ENCODE results near the gene NRG2. TPM values are rescaled to one million over a fixed set of nuclear protein-coding genes. Genes with fewer than 3 reads are reported as not detected.

NRG2 gene
- polyA plus RNA-seq, 3 donors: 1.3 to 1.9 (median 1.7) TPM

- DNase-seq (ENCODE audit: extremely low read depth in 1 of 11, low read depth in 9 of 11, low spot score in 4 of 11): no peak
Measured at GRCh38 chr5:140017397-140018095, 25.6 kb downstream of the NRG2 start.

- no peak for DNase-seq (ENCODE audit: extremely low read depth in 1 of 11, low read depth in 9 of 11, low spot score in 4 of 11)
Measured at GRCh38 chr5:140015706-140016105, 27.4 kb downstream of the NRG2 start.

GRCh38 chr5:140014751-140015150 is 28.3 kb downstream of the NRG2 start:
- no peak for DNase-seq (ENCODE audit: extremely low read depth in 1 of 11, low read depth in 9 of 11, low spot score in 4 of 11)

- DNase-seq (ENCODE audit: extremely low read depth in 1 of 11, low read depth in 9 of 11, low spot score in 4 of 11): no peak
Measured at GRCh38 chr5:140013536-140013935, 29.6 kb downstream of the NRG2 start.

- no peak for DNase-seq (ENCODE audit: extremely low read depth in 1 of 11, low read depth in 9 of 11, low spot score in 4 of 11)
Measured at GRCh38 chr5:140012443-140012842, 30.7 kb downstream of the NRG2 start.

- DNase-seq (ENCODE audit: extremely low read depth in 1 of 11, low read depth in 9 of 11, low spot score in 4 of 11): no peak
Measured at GRCh38 chr5:140011297-140011802, 31.7 kb downstream of the NRG2 start.

GRCh38 chr5:140010798-140011197 is 32.3 kb downstream of the NRG2 start:
- no peak for DNase-seq (ENCODE audit: extremely low read depth in 1 of 11, low read depth in 9 of 11, low spot score in 4 of 11)

GRCh38 chr5:140007311-140007710 is 35.8 kb downstream of the NRG2 start:
- DNase-seq (ENCODE audit: extremely low read depth in 1 of 11, low read depth in 9 of 11, low spot score in 4 of 11): no peak

GRCh38 chr5:140005145-140005591 is 37.9 kb downstream of the NRG2 start:
- DNase-seq (ENCODE audit: extremely low read depth in 1 of 11, low read depth in 9 of 11, low spot score in 4 of 11): no peak

- DNase-seq (ENCODE audit: extremely low read depth in 1 of 11, low read depth in 9 of 11, low spot score in 4 of 11): no peak
Measured at GRCh38 chr5:140004174-140004573, 38.9 kb downstream of the NRG2 start.

GRCh38 chr5:140003519-140003918 is 39.6 kb downstream of the NRG2 start:
- DNase-seq (ENCODE audit: extremely low read depth in 1 of 11, low read depth in 9 of 11, low spot score in 4 of 11): no peak

- no peak for DNase-seq (ENCODE audit: extremely low read depth in 1 of 11, low read depth in 9 of 11, low spot score in 4 of 11)
Measured at GRCh38 chr5:140000332-140000731, 42.8 kb downstream of the NRG2 start.

- DNase-seq (ENCODE audit: extremely low read depth in 1 of 11, low read depth in 9 of 11, low spot score in 4 of 11): no peak
Measured at GRCh38 chr5:139998837-139999236, 44.3 kb downstream of the NRG2 start.

- no peak for DNase-seq (ENCODE audit: extremely low read depth in 1 of 11, low read depth in 9 of 11, low spot score in 4 of 11)
Measured at GRCh38 chr5:139997276-139997675, 45.8 kb downstream of the NRG2 start.

GRCh38 chr5:139995929-139996328 is 47.2 kb downstream of the NRG2 start:
- DNase-seq (ENCODE audit: extremely low read depth in 1 of 11, low read depth in 9 of 11, low spot score in 4 of 11): no peak

GRCh38 chr5:139994234-139994633 is 48.9 kb downstream of the NRG2 start:
- DNase-seq (ENCODE audit: extremely low read depth in 1 of 11, low read depth in 9 of 11, low spot score in 4 of 11): no peak

GRCh38 chr5:139985733-139986132 is 57.4 kb downstream of the NRG2 start:
- DNase-seq (ENCODE audit: extremely low read depth in 1 of 11, low read depth in 9 of 11, low spot score in 4 of 11): no peak

- no peak for DNase-seq (ENCODE audit: extremely low read depth in 1 of 11, low read depth in 9 of 11, low spot score in 4 of 11)
Measured at GRCh38 chr5:139985290-139985689, 57.8 kb downstream of the NRG2 start.

GRCh38 chr5:139984816-139985215 is 58.3 kb downstream of the NRG2 start:
- DNase-seq (ENCODE audit: extremely low read depth in 1 of 11, low read depth in 9 of 11, low spot score in 4 of 11): no peak

GRCh38 chr5:139982975-139983240 is 60.2 kb downstream of the NRG2 start:
- DNase-seq (ENCODE audit: extremely low read depth in 1 of 11, low read depth in 9 of 11, low spot score in 4 of 11): no peak
